ENCODE data around the gene FPR3. TPM values are rescaled to one million over a fixed set of nuclear protein-coding genes. Genes with fewer than 3 reads are reported as not detected.

FPR3 gene
- polyA plus RNA-seq, 1 donor from 2014 or later = not detected

- Histone ChIP-seq H3K27ac (ENCODE audit: low read length) (no peak overlapping the region), H3K27me3 (ENCODE audit: insufficient read depth, low read depth, low read length) (no peaks in the 10 kb centered on the region), H3K36me3 (ENCODE audit: insufficient read depth, low read length) (no peaks in the 10 kb centered on the region), H3F3A (ENCODE audit: insufficient read depth, low read length, poor library complexity, severe bottlenecking) (no peaks in the 10 kb centered on the region), H3K4me3 (ENCODE audit: low read length) (no peak overlapping the region), H2AFZ (ENCODE audit: low read depth, low read length) (no peak overlapping the region), H3K9me3 (ENCODE audit: low read length) (peaks cover 5% of the 10 kb centered on the region), H3K4me2 (ENCODE audit: low read length) (no peak overlapping the region), H3K79me2 (replicated peaks; ENCODE audit: insufficient read depth, low read length) (no peaks in the 10 kb centered on the region), H4K20me1 (ENCODE audit: insufficient read depth) (no peaks in the 10 kb centered on the region), H3K9me2 (ENCODE audit: insufficient read depth, low read length) (no peaks in the 10 kb centered on the region), H3K9ac (ENCODE audit: low read length) (no peak overlapping the region)
- TF ChIP-seq EP300 (conservative IDR thresholded peaks at IDR 0.05; ENCODE audit: poor library complexity, severe bottlenecking) = no peak
- no peak for TF ChIP-seq CTCF (IDR thresholded peaks at IDR 0.05; ENCODE audit: poor library complexity, severe bottlenecking)
- no peak for TF ChIP-seq MXI1 (conservative IDR thresholded peaks at IDR 0.05; ENCODE audit: poor library complexity, severe bottlenecking)
- no peak for TF ChIP-seq RAD21 (conservative IDR thresholded peaks at IDR 0.05)
- TF ChIP-seq POLR2AphosphoS5 (IDR thresholded peaks at IDR 0.05) = no peak
- TF ChIP-seq SMC3 (conservative IDR thresholded peaks at IDR 0.05; ENCODE audit: poor library complexity) = no peak
- TF ChIP-seq REST (IDR thresholded peaks at IDR 0.05; ENCODE audit: borderline replicate concordance) = no peak
- TF ChIP-seq TAF1 (IDR thresholded peaks at IDR 0.05; ENCODE audit: low read depth) = no peak
- no peak for TF ChIP-seq EZH2 (IDR thresholded peaks at IDR 0.05; ENCODE audit: borderline replicate concordance, insufficient read depth, low read length, poor library complexity, severe bottlenecking)
Measured at GRCh38 chr19:51799774-51800472, 5.0 kb downstream of the FPR3 start.

- Histone ChIP-seq H3K4me2 (ENCODE audit: low read length) (no peak overlapping the region), H3K79me2 (replicated peaks; ENCODE audit: insufficient read depth, low read length) (no peaks in the 10 kb centered on the region), H3K36me3 (ENCODE audit: insufficient read depth, low read length) (no peaks in the 10 kb centered on the region), H3K9me2 (ENCODE audit: insufficient read depth, low read length) (no peaks in the 10 kb centered on the region), H4K20me1 (ENCODE audit: insufficient read depth) (no peaks in the 10 kb centered on the region), H3F3A (ENCODE audit: insufficient read depth, low read length, poor library complexity, severe bottlenecking) (no peaks in the 10 kb centered on the region), H3K27ac (ENCODE audit: low read length) (no peak overlapping the region), H3K9ac (ENCODE audit: low read length) (no peak overlapping the region), H3K9me3 (ENCODE audit: low read length) (peaks cover 5% of the 10 kb centered on the region), H3K4me3 (ENCODE audit: low read length) (no peak overlapping the region), H2AFZ (ENCODE audit: low read depth, low read length) (no peak overlapping the region), H3K27me3 (ENCODE audit: insufficient read depth, low read depth, low read length) (no peaks in the 10 kb centered on the region)
- TF ChIP-seq RAD21 (conservative IDR thresholded peaks at IDR 0.05) (no peak), EZH2 (IDR thresholded peaks at IDR 0.05; ENCODE audit: borderline replicate concordance, insufficient read depth, low read length, poor library complexity, severe bottlenecking) (no peak), POLR2AphosphoS5 (IDR thresholded peaks at IDR 0.05) (no peak), SMC3 (conservative IDR thresholded peaks at IDR 0.05; ENCODE audit: poor library complexity) (no peak), CTCF (IDR thresholded peaks at IDR 0.05; ENCODE audit: poor library complexity, severe bottlenecking) (no peak), EP300 (conservative IDR thresholded peaks at IDR 0.05; ENCODE audit: poor library complexity, severe bottlenecking) (no peak), MXI1 (conservative IDR thresholded peaks at IDR 0.05; ENCODE audit: poor library complexity, severe bottlenecking) (no peak), TAF1 (IDR thresholded peaks at IDR 0.05; ENCODE audit: low read depth) (no peak), REST (IDR thresholded peaks at IDR 0.05; ENCODE audit: borderline replicate concordance) (no peak)
Measured at GRCh38 chr19:51800473-51801244, 5.7 kb downstream of the FPR3 start.

Data from neural cell (in vitro differentiated cells).